Keratinocyte (primary cell): ENCODE data around the gene COMMD7. TPM values are rescaled to one million over a fixed set of nuclear protein-coding genes. Genes with fewer than 3 reads are reported as not detected.

Experiments used
- DNase-seq: peaks from one replicate; pipeline ENCODE4 v3.0.0-alpha.2; 2011; ENCODE audit warnings: low read depth, missing footprints, low spot score
- FAIRE-seq: peaks from 2 replicates; lab custom pipeline; 2011; peaks lifted over from hg19 to GRCh38; lab: Jason Lieb, UNC
- H2AFZ ChIP-seq: 2 replicates; pipeline ENCODE4 v1.6.0; 2012; ENCODE audit warnings: low read length, control low read depth, inconsistent platforms; ENCODE audit not compliant: control insufficient read depth
- H3K27ac ChIP-seq: 2 replicates; pipeline ENCODE4 v1.5.1; 2011; ENCODE audit warnings: low read length; ENCODE audit not compliant: control insufficient read depth, insufficient read depth
- H3K27me3 ChIP-seq: 3 replicates; pipeline ENCODE4 v1.6.0; 2011; ENCODE audit warnings: low read length; ENCODE audit not compliant: control insufficient read depth, insufficient read depth; ENCODE audit errors: extremely low read depth
- H3K36me3 ChIP-seq, 2 experiments: 2 replicates in 1 of 2; 3 replicates in 1 of 2; pipeline ENCODE4 v1.5.1; 2011; ENCODE audit warnings: low read length in 2 of 2, mild to moderate bottlenecking in 1 of 2; ENCODE audit not compliant: control insufficient read depth in 2 of 2, insufficient read depth in 2 of 2; ENCODE audit errors: extremely low read depth in 1 of 2
- H3K4me1 ChIP-seq: 3 replicates; pipeline ENCODE4 v1.5.1; 2011; ENCODE audit warnings: low read length; ENCODE audit not compliant: control insufficient read depth, insufficient read depth; ENCODE audit errors: extremely low read depth
- H3K4me2 ChIP-seq: 3 replicates; pipeline ENCODE4 v1.6.0; 2011; ENCODE audit warnings: low read depth, low read length; ENCODE audit not compliant: control insufficient read depth, insufficient read depth; ENCODE audit errors: extremely low read depth
- H3K4me3 ChIP-seq, 3 experiments: fragments of 200-600 bp in 1 of 3; sonication (generic) in 1 of 3; 2 replicates in 2 of 3; 3 replicates in 1 of 3; pipeline ENCODE4 v1.5.1; 2011 to 2016; ENCODE audit warnings: low read length in 3 of 3, mild to moderate bottlenecking in 3 of 3, control low read depth in 2 of 3, inconsistent platforms in 1 of 3, low read depth in 1 of 3, mixed read lengths in 1 of 3, mixed run types in 1 of 3, moderate library complexity in 1 of 3; ENCODE audit not compliant: control insufficient read depth in 2 of 3, insufficient read depth in 2 of 3; ENCODE audit errors: extremely low read depth in 1 of 3
- H3K79me2 ChIP-seq: 2 replicates; pipeline ENCODE4 v1.6.0; 2012; ENCODE audit warnings: low read length; ENCODE audit not compliant: control insufficient read depth, insufficient read depth
- H3K9ac ChIP-seq: 3 replicates; pipeline ENCODE4 v1.6.0; 2011; ENCODE audit warnings: low read length; ENCODE audit not compliant: control insufficient read depth, insufficient read depth; ENCODE audit errors: extremely low read depth
- H3K9me1 ChIP-seq: 3 replicates; pipeline ENCODE4 v1.6.0; 2011; ENCODE audit warnings: low read length; ENCODE audit not compliant: control insufficient read depth, insufficient read depth; ENCODE audit errors: extremely low read depth
- H3K9me3 ChIP-seq: 2 replicates; pipeline ENCODE4 v1.5.1; 2012; ENCODE audit warnings: low read depth, low read length; ENCODE audit not compliant: control insufficient read depth
- H4K20me1 ChIP-seq: 3 replicates; pipeline ENCODE4 v1.6.0; 2011; ENCODE audit warnings: low read length; ENCODE audit not compliant: control insufficient read depth, insufficient read depth; ENCODE audit errors: extremely low read depth
- CTCF ChIP-seq, 3 experiments: IDR thresholded peaks in 1 of 3; conservative IDR thresholded peaks in 1 of 3; optimal IDR thresholded peaks in 1 of 3; 2 replicates in 2 of 3; 3 replicates in 1 of 3; pipeline versions ENCODE3 to v1.5.1; 2011; ENCODE audit warnings: low read length in 3 of 3, mild to moderate bottlenecking in 3 of 3, moderate library complexity in 2 of 3, control low read depth in 1 of 3, inconsistent platforms in 1 of 3; ENCODE audit not compliant: insufficient read depth in 2 of 3; ENCODE audit errors: extremely low read depth in 1 of 3
- EZH2 ChIP-seq: IDR thresholded peaks from one replicate; pipeline ENCODE4 v1.6.1; 2012; ENCODE audit warnings: inconsistent platforms, mild to moderate bottlenecking, low read length, moderate library complexity
- dilution Hi-C: fragments of 300-500 bp; cut with MboI; formaldehyde crosslinking; loops from one replicate; pipeline ENCODE4 v1.7.0; 2020; ENCODE audit warnings: low sequenced_read_pairs; ENCODE audit not compliant: extremely low pct_ligation_motif_present
- polyA plus RNA-seq, 5 experiments: library from polyadenylated mRNA; depleted of rRNA in 3 of 5; stranded (reverse) in 3 of 5; stranded (forward) in 1 of 5; unstranded in 1 of 5; fragments of >200 nt; gene quantifications; 1 replicate in 1 of 5; 2 replicates in 3 of 5; 3 replicates in 1 of 5; pipeline versions ENCODE4 v1.2.1 to v1.2.3, GENCODE V29; 2011 to 2012; ENCODE audit warnings: missing spikeins in 2 of 5, low read depth in 1 of 5, low replicate concordance in 1 of 5

The COMMD7 gene
- polyA plus RNA-seq, 1 donor (not counting 4 experiments of a cell fraction or from before 2014, with no cell fraction given): 39.9 TPM

- Histone ChIP-seq H3K79me2 (no peaks in the 10 kb centered on the region), H3K4me2 (no peak overlapping the region), H3K36me3 (no peaks in the 10 kb centered on the region), H4K20me1 (no peaks in the 10 kb centered on the region), H3K4me1 (no peaks in the 10 kb centered on the region), H3K27me3 (no peaks in the 10 kb centered on the region), H3K9ac (no peak overlapping the region), H3K9me1 (no peaks in the 10 kb centered on the region), H3K9me3 (no peaks in the 10 kb centered on the region), H2AFZ (no peak overlapping the region), H3K27ac (no peak overlapping the region), H3K4me3 (no peak overlapping the region)
- FAIRE-seq (no peak), DNase-seq (no peak)
- no peak for TF ChIP-seq CTCF (optimal IDR thresholded peaks at IDR 0.05 in 1 of 3, IDR thresholded peaks at IDR 0.05 in 1 of 3, conservative IDR thresholded peaks at IDR 0.05 in 1 of 3; ENCODE audit: extremely low read depth in 1 of 3, insufficient read depth in 2 of 3, low read length in 3 of 3)
- TF ChIP-seq EZH2: no peak
- dilution Hi-C loops: no loop called here
These were observed 82.6 kb downstream of the COMMD7 start for GRCh38 chr20:32660661-32661060.

DNA sequence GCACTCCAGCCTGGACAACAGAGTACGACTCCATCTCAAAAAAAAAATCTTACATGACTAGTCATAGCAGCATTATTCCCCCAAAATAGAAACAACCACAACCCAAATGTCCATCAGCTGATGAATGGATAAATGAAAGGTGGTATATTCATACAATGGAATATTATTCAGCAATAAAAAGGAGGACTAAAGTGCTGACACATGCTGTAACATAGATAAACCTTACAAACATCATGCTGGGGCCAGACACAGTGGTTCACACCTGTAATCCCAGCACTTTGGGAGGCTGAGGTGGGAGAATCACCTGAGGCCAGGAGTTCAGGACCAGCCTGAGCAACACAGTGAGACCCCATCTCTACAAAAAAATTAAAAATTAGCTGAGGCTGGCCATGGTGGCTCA, 86.4 kb downstream of the COMMD7 start:
- H3K9me1 ChIP-seq: no peaks in the 10 kb centered on the region
- H3K4me3 ChIP-seq: no peak overlapping the region
- dilution Hi-C loops: no loop called here
- DNase-seq (no peak), FAIRE-seq (no peak)
- no peaks in the 10 kb centered on the region for H3K79me2 ChIP-seq
- no peak overlapping the region for H2AFZ ChIP-seq
- H3K9me3 ChIP-seq: no peaks in the 10 kb centered on the region
- no peak for TF ChIP-seq CTCF (optimal IDR thresholded peaks at IDR 0.05 in 1 of 3, IDR thresholded peaks at IDR 0.05 in 1 of 3, conservative IDR thresholded peaks at IDR 0.05 in 1 of 3; ENCODE audit: extremely low read depth in 1 of 3, insufficient read depth in 2 of 3, low read length in 3 of 3)
- TF ChIP-seq EZH2: no peak
- H3K27ac ChIP-seq: no peak overlapping the region
- H3K4me1 ChIP-seq: no peaks in the 10 kb centered on the region
- no peaks in the 10 kb centered on the region for H3K36me3 ChIP-seq
- H3K27me3 ChIP-seq: no peaks in the 10 kb centered on the region
- no peaks in the 10 kb centered on the region for H4K20me1 ChIP-seq
- no peak overlapping the region for H3K4me2 ChIP-seq
- no peak overlapping the region for H3K9ac ChIP-seq
